ENCODE data around the gene HP.

DNA sequence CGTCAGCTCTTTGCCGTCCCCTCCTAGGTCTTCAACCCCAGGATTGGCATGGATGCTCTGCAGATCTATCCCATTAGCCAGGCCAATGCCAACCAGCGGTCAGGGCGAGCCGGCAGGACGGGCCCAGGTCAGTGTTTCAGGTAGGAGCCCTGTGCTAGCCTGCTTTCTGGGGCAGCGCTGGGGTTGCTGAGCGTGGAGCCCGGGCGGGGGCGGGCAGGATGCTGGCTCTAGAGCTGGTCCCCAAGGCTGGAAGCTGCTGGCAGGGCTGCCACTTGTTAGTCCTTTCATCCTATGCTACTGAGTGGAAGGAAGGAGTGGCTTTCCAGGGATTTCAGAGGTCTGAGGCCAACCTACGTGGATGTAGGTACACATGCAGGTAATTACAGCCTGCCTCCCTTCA is 51.7 kb downstream of the HP start:
- TF ChIP-seq, protein P1, sequence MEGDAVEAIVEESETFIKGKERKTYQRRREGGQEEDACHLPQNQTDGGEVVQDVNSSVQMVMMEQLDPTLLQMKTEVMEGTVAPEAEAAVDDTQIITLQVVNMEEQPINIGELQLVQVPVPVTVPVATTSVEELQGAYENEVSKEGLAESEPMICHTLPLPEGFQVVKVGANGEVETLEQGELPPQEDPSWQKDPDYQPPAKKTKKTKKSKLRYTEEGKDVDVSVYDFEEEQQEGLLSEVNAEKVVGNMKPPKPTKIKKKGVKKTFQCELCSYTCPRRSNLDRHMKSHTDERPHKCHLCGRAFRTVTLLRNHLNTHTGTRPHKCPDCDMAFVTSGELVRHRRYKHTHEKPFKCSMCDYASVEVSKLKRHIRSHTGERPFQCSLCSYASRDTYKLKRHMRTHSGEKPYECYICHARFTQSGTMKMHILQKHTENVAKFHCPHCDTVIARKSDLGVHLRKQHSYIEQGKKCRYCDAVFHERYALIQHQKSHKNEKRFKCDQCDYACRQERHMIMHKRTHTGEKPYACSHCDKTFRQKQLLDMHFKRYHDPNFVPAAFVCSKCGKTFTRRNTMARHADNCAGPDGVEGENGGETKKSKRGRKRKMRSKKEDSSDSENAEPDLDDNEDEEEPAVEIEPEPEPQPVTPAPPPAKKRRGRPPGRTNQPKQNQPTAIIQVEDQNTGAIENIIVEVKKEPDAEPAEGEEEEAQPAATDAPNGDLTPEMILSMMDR (conservative IDR thresholded peaks at IDR 0.05; ENCODE audit: low read length): no peak
- no peak for TF ChIP-seq EZH2phosphoT487 (IDR thresholded peaks at IDR 0.05; ENCODE audit: borderline replicate concordance)

Measured in Loucy (cell line).